ENCODE data around the gene INTS3. TPM values are rescaled to one million over a fixed set of nuclear protein-coding genes. Genes with fewer than 3 reads are reported as not detected.

The INTS3 gene
- total and polyA plus RNA-seq, 2 donors (not counting 3 experiments of a cell fraction or from before 2014, with no cell fraction given): 61.9 to 63.1 TPM

DNA sequence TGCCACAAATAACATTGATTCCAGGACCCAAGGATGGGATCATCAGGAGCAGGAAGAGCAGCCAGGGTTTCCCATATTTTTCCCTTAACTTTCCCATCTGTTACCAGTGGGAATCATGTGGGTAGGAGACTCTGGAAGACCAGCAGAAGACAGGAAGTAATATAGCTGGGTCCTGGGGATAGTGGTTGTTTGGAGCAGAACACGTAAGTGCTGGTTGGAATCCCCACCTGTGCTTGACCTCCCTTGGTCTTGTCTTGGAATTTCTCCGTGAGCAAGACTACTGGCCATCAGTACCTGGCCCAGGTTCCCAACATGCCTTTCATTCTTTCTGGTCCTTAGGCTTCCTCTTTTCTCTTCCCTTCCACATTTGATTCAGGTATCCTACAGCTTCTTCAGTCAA, 26.4 kb downstream of the INTS3 start:
- H3K4me2 ChIP-seq (ENCODE audit: insufficient read depth, low read length): no peak overlapping the region
- CTCF ChIA-PET: interaction anchor here (1.0 kb wide), 1 partner anchor 17 kb away, joined by 3 read pairs; no protein-coding TSS in a partner anchor
- no TSS peak for BruUV-seq (replicated peaks)
- H3K9me3 ChIP-seq (replicated peaks; ENCODE audit: control insufficient read depth, insufficient read depth, low read length): no peaks in the 10 kb centered on the region
- FAIRE-seq: no peak
- no peaks in the 10 kb centered on the region for H3K9me1 ChIP-seq (replicated peaks; ENCODE audit: control insufficient read depth, extremely low read depth, insufficient read depth, low read length)
- DNase-seq (ENCODE audit: low read depth, low spot score): no peak
- H3K27me3 ChIP-seq (ENCODE audit: control insufficient read depth in 2 of 2, insufficient read depth in 2 of 2, low read length in 2 of 2): no peaks in the 10 kb centered on the region
- no peaks in the 10 kb centered on the region for H3K79me2 ChIP-seq (ENCODE audit: control insufficient read depth, insufficient read depth, low read length)
- dilution Hi-C loops (cut with MboI; ENCODE audit: extremely low pct_ligation_motif_present, low sequenced_read_pairs): no loop called here
- H3K36me3 ChIP-seq (ENCODE audit: control insufficient read depth in 2 of 2, extremely low read depth in 1 of 2, insufficient read depth in 2 of 2, low read length in 2 of 2): peaks cover 2 to 4% of the 10 kb centered on the region in 2 experiments
- POLR2A ChIA-PET: no interaction called here
- H3K9ac ChIP-seq (replicated peaks; ENCODE audit: extremely low read depth, insufficient read depth, low read length): no peak overlapping the region
- TF ChIP-seq POLR2AphosphoS5 (IDR thresholded peaks at IDR 0.05; ENCODE audit: insufficient read depth, low read depth, low read length) (no peak), POLR2A (IDR thresholded peaks at IDR 0.05; ENCODE audit: low read depth, low read length) (no peak), JUN (IDR thresholded peaks at IDR 0.05; ENCODE audit: borderline replicate concordance, insufficient read depth, insufficient read length, low read depth) (no peak), MYC (IDR thresholded peaks at IDR 0.05; ENCODE audit: low read depth, low read length) (no peak), EZH2 (IDR thresholded peaks at IDR 0.05; ENCODE audit: borderline replicate concordance, low read depth, low read length, severe bottlenecking) (no peak), FOS (IDR thresholded peaks at IDR 0.05; ENCODE audit: borderline replicate concordance, insufficient read depth, low read length) (no peak), GATA2 (IDR thresholded peaks at IDR 0.05; ENCODE audit: insufficient read depth, insufficient read length, low read depth, low read length) (no peak)
- TF ChIP-seq, protein P1, sequence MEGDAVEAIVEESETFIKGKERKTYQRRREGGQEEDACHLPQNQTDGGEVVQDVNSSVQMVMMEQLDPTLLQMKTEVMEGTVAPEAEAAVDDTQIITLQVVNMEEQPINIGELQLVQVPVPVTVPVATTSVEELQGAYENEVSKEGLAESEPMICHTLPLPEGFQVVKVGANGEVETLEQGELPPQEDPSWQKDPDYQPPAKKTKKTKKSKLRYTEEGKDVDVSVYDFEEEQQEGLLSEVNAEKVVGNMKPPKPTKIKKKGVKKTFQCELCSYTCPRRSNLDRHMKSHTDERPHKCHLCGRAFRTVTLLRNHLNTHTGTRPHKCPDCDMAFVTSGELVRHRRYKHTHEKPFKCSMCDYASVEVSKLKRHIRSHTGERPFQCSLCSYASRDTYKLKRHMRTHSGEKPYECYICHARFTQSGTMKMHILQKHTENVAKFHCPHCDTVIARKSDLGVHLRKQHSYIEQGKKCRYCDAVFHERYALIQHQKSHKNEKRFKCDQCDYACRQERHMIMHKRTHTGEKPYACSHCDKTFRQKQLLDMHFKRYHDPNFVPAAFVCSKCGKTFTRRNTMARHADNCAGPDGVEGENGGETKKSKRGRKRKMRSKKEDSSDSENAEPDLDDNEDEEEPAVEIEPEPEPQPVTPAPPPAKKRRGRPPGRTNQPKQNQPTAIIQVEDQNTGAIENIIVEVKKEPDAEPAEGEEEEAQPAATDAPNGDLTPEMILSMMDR (IDR thresholded peaks at IDR 0.05; ENCODE audit: extremely low read depth in 1 of 2, insufficient read depth in 1 of 2, low read depth in 1 of 2, low read length in 2 of 2): no peak
- TF ChIP-seq, protein P2, sequence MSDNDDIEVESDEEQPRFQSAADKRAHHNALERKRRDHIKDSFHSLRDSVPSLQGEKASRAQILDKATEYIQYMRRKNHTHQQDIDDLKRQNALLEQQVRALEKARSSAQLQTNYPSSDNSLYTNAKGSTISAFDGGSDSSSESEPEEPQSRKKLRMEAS (IDR thresholded peaks at IDR 0.05; ENCODE audit: insufficient read depth, insufficient read length): no peak
- H3K27ac ChIP-seq (ENCODE audit: insufficient read depth, low read depth, low read length): no peak overlapping the region
- no peaks in the 10 kb centered on the region for H4K20me1 ChIP-seq (replicated peaks; ENCODE audit: control insufficient read depth, extremely low read depth, insufficient read depth, low read length)
- intact Hi-C loops (cut with micrococcal nuclease): no loop called here
- H2AFZ ChIP-seq (ENCODE audit: low read depth, low read length): no peak overlapping the region
- peaks cover 45% of the 10 kb centered on the region for H3K4me1 ChIP-seq (ENCODE audit: control insufficient read depth, extremely low read depth, insufficient read depth, low read length)
- no peak overlapping the region for H3K4me3 ChIP-seq (replicated peaks in 1 of 3; ENCODE audit: insufficient read depth in 1 of 3, low read depth in 1 of 3, low read length in 3 of 3)
